Measurements from ENCODE around the gene CDH12.

The CDH12 gene

DNA sequence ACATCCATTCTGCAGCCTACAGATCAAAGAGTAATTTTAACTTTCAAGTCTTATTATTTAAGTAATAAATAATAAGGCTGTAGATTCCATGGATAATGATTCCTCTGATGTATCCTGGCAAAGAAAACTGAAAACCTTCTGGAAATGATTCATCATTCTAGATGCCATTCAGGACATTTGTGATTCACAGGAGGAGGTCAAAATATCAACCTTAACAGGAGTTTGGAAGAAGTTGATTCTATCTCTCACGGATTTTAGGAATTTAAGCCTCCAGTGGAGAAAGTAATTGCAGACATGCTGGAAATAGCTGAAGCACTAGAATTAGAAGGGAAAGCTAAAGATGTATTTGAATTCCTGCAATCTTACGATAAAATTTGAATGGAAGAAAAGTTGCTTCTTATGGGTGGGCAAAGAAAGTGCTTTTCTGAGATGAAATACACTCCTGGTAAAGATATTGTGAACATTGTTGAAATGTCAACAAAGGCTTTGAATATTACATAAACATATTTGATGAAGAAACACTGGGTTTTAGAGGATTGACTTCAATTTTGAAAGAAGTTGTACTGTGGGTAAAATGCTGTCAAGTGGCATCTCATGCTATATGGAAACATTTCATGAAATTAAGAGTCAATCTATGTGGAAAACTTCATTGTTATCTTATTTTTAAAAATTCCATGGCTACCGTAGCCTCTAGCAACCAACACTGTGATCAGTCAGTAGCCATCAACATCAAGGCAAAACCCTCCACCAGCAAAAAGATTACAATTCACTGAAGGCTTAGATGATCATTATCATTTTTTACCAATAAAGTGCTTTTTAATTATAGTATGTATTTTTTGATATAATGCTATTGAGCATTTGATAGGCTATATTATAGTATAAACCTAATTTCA is 1141.0 kb downstream of the CDH12 start:
- no peak for DNase-seq (ENCODE audit: low read depth in 2 of 2)

DNA sequence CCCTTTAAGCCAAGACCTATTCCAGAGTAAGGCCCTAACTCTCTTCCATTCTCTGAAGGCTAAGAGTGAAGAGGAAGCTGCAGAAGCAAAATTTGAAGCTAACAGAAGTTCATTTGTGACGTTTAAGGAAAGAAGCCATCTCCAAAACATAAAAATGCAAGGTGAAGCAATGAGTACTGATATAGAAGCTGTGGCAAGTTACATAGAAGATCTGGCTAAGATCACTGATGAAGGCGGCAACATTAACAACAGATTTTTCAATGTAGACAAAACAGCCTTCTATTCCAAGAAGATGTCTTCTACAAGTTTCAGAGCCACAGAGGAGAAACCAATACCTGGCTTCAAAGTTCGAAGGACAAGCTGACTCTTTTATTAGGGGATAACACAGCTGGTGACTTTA is 1143.4 kb downstream of the CDH12 start:
- no peak for DNase-seq (ENCODE audit: low read depth in 2 of 2)

DNA sequence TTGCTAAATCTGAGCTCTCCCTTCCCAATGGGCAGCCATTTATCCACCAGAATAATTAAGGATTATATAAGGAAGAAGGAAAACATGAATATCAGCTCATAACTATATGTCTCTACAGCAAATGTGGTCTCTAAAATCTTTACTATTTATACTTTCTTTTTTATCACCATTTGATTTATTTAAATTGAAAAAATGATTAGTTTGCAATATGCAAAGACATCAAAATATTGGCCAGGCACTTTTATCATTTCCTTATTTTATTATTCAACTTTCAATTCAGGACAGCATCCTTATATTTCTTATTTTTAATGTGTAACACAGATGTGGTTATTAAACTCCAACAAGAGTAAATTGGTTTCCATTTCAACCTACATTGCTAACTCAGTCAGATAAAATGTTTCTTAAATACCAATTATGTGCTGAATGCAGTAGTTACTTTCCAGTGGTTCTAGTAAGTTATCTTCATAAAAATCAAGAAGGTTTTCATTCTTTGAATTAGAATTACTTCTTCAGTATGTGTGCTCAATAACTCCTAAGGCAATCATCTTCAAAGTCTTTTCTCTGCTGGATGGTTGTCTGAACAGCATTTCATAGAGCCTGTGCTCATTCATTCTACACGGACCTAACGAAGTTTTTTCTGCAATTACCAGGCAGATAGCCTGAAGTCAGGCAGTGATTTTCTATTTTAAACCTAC is 1148.0 kb downstream of the CDH12 start:
- DNase-seq (ENCODE audit: low read depth in 2 of 2), result no peak

DNA sequence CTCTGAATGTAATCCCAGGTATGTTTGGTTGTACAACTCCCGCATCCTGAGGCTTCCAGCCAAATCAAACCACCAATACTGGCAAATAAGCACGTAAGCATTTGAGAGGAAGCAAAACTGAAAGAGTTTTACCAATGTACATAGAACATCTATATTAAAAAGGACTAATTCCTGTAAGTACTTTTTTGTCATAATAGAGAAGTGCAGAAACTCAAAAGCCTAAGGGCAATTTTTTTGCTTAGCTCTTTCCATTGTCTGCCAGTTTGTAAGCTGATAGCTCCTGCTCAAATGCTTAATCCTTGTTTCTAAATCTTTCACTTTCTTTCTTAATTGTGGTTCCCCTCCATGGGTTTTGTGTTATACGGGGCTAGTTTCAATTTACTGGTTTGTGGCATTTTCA is 1151.8 kb downstream of the CDH12 start:
- no peak for DNase-seq (ENCODE audit: low read depth in 2 of 2)
